Camera-type eye (tissue), 1 donor: Measurements from ENCODE around the gene ZNF223. TPM values are rescaled to one million over a fixed set of nuclear protein-coding genes. Genes with fewer than 3 reads are reported as not detected.

Experiments used
- total RNA-seq: library from RNA; depleted of rRNA; stranded (reverse); fragments of >200 nt; gene quantifications from one replicate; pipeline ENCODE4 v1.2.3, GENCODE V29; 2014

ZNF223 gene
- total RNA-seq, result 15.2 TPM

DNA sequence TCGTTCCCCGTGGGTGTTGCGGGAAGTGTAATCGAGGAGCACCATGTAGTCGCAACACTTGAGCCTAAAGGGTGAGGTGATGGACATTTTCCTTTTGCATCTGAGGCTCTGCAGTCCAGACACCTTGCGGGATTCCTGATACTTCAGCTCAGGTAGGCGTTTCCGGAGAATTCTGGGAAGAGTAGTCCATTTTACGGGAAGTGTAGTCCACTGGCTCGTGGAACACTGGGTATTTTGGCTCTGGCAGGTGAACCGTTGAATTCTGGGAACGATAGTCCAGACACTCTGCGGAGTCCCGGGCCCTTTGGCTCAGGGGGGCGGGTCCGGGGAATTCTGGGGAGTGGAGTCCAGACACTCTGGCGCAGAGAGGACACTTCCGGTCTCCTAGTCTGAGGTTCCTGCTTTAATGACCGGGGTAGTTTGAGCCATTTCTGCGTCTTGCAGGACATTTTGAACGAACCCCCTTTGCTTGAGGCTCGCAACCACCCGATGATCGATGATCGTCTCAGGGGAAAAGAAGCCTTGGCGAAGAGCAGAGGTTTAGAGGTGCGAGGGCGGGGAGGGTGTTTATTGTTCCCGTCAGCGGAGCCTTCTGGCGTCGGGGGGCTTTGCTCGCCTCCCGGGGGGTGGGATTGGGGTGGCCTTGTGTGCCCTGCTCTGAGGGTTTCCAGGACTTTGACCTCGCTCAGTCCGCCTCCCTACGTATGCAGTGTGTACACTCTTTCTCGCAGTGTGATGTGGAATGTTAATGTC, at the start of gene ZNF223:
ZNF223 (plus strand) TSS at position 387 of the 753 bp plus-strand sequence. CDS start 3,141 bp downstream, outside the sequence.

DNA sequence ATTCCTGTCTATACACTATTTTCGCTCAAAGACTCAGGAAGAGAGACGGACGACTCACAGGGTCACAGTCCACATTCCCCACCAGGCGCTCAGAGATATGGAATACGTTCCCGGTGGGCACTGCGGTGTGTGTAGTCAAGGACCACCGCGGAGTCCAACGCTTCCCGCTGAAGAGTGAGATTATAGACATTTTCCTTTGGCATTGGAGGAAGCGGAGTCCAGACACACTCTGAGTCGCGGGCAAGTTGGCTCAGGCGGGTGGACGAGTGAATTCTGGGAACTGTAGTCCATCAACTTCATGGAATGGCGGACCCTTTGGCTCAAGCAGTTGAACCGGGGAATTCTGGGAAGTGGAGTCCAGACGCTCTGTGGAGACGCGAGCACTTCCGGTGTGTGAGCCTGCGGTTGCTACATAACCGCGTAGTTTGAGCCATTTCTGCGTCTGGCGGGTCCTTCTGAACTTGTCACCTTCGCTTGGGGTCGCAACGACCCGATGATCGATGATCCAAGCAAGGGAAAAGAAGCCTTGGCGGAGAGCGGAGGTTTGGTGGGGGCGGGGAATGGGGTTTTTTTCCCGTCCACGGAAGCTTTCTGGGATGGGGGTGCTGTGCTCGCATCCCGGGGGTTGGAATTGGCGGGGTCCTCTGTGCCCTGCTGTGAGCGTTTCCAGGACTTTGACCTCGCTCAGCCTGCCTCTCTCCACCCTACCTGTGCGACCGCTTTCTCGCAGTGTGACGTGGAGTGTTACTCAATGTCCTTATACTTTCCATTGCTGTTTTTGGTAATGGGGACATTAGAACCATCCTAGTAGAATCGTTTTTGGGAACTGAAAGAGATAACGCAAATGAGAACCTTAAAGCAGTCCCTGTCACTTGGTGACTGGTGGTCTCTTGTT, 49.0 kb upstream of the ZNF223 start, which contains the start of gene ZNF230:
ZNF230 (plus strand) TSS at position 392 of the 895 bp plus-strand sequence. CDS start 4,122 bp downstream, outside the sequence.

DNA sequence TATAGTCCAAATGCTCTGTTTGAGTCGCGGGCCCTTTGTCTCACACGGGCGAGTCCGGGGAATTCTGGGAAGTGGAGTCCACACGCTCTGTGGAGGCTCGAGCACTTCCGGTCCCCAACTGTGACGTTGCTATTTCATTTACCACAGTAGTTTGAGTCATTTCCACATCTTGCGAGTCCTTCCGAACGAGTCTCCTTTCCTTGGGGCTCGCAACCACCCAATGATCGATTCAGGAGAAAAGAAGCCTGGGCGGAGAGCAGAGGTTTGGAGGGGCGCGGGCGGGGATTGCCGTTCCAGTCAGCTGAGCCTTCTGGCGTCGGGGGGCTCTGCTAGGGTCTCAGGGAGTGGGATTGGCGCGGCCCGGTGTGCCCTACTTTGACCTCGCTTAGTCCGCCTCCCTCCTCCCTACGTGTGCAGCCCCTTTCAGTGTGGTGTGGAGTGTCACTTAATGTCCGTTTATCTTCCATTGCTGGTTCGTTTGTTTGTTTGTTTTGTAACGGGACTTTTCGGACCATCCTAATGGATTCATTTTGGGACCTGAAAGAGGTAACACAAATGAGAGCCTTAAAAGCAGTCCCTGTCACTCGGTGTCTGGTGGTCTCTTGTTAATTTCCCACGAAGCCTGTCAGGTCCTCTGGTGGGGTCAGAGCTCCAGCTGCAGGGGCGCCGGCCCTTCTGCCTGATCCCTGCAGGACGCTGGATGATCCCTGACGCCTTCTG, 26.5 kb upstream of the ZNF223 start, which contains the start of gene ZNF222:
ZNF222 (plus strand) TSS at position 163 of the 720 bp plus-strand sequence; CDS start at position 221, 58 bp downstream.

DNA sequence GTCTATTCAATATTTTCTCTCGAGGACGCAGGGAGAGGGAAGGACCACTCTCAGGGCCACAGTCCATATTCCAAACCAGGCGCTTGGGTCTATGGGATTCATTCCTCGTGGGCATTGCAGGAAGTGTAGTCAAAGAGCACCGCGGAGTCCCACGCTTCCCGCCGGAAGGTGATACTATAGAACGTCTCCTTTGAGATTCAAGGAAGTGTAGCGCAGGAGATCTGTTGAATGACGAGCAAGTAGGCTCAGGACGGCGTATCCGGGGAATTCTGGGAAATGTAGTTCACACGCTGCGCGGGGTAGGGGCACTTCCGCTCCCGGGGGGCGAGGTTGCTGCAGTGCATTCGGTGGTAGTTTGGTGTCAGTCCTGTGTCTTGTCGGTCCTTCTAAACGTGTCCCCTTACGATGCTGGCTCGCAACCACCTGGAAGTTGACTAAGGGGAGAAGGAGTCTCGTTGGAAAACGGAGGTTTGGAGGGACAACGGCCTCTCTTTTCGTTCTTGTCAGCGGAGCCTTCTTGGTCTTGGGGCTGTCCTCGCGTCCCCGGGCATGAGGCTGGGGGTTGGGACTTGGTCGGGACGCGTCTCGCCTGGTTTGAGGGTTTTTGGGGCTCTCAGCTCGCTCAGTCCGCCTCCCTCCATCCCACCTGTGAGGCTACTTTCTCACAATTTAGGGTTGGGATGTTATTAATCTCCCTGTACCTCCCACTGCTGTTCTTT, 20.1 kb downstream of the ZNF223 start, which contains the start of gene ZNF284:
ZNF284 (plus strand) TSS at position 336 of the 719 bp plus-strand sequence. CDS start 4,231 bp downstream, outside the sequence.

DNA sequence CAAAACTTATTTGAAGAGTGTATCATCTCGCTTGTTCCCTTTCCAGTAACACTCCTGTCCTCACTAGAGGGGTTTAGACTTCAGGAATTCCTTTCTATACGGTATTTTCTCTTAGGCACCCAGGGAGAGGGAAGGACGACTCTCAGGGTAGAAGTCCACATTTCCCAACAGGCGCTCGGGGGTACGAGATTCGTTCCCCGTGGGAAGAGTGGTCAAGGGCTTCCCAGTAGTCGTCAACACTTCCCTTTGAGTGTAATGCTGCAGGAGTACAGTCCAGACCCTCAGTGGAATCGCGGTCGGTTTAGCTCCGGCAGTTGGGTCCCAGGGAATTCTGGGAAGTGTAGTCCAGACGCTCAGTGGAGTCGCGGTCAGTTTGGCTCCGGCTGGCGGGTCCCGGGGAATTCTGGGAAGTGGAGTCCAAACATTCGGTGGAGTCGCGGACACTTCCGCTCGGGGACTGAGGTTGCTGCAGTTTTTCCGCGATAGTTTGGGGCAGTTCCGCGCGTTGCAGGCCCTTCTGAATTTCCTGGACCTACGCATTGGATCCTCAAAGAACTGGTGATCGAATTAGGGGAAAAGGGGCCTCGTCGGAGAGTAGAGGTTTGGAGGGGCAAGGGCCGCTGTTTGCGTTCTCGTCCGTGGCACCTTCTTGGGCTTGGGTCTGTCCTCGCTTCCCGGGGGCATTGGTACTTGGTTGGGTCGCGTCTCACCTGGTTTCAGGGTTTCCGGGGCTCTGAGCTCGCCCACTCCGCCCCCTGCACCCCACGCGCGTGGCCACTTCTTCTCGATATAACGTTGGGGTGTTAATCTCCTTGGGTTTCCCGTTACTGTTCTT, 42.3 kb downstream of the ZNF223 start, which contains the start of gene ZNF224:
ZNF224 (plus strand) TSS at position 431 of the 835 bp plus-strand sequence. CDS start 3,513 bp downstream, outside the sequence.

DNA sequence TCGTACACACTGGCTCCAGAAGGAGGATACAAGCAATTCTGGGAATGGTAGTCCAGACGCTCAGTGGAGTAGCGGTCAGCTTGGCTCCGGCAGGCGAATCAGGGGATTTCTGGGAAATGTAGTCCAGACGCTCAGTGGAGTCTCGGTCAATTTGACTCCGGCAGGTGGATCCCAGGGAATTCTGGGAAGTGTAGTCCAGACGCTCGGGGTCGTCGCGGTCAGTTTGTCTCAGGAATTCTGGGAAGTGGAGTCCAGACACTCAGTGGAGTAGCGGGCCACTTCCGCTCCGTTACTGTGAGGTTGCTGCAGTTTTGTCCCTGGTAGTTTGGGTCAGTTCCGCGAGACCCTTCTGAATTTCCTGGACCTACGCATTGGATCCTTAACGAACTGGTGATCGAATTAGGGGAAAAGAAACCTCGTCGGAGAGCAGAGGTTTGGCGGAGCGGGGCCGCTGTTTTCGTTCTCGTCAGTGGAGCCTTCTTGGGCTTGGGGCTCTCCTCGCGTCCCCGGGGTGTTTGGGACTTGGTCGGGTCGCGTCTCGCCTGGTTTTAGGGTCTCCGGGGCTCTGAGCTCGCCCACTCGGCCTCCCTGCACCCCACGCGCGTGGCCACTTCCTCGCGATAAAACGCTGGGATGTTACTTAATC, 61.4 kb downstream of the ZNF223 start, which contains the start of gene ZNF225:
ZNF225 (plus strand) TSS at position 262 of the 646 bp plus-strand sequence. CDS start 2,429 bp downstream, outside the sequence.

Other genes with a start within 250 kb of the ZNF223 start
- 2.6 TPM for gene LYPD5, start 249.6 kb upstream of the ZNF223 start, total RNA-seq
- 51.4 TPM for gene ZNF283, start 224.7 kb upstream of the ZNF223 start, total RNA-seq
- gene ZNF404, start 168.1 kb upstream of the ZNF223 start, total RNA-seq, result 8.0 TPM
- 24.6 TPM for gene ZNF45, start 116.8 kb upstream of the ZNF223 start, total RNA-seq
- gene ZNF221, start 100.8 kb upstream of the ZNF223 start, total RNA-seq, result 34.8 TPM
- 17.4 TPM for gene ZNF155, start 67.8 kb upstream of the ZNF223 start, total RNA-seq
- 12.8 TPM for gene ZNF230, start 49.1 kb upstream of the ZNF223 start, total RNA-seq
- gene ZNF222, start 26.7 kb upstream of the ZNF223 start, total RNA-seq, result 15.3 TPM
- 7.1 TPM for gene ZNF284, start 20.1 kb downstream of the ZNF223 start, total RNA-seq
- gene ZNF224, start 42.3 kb downstream of the ZNF223 start, total RNA-seq, result 59.2 TPM
- 12.0 TPM for gene ZNF225, start 61.4 kb downstream of the ZNF223 start, total RNA-seq
- gene ZNF234, start 89.5 kb downstream of the ZNF223 start, total RNA-seq, result 26.9 TPM
- gene ZNF226, start 113.1 kb downstream of the ZNF223 start, total RNA-seq, result 56.9 TPM
- gene ZNF227, start 160.5 kb downstream of the ZNF223 start, total RNA-seq, result 49.2 TPM
- gene ZNF233, start 207.8 kb downstream of the ZNF223 start, total RNA-seq, result 3.6 TPM